Posterior cingulate gyrus (tissue), 11 donors: Measurements from ENCODE around the gene THRA.

Experiments used
- DNase-seq, 10 donors: peaks; one replicate each; pipeline versions ENCODE4 v3.0.0 to v3.0.0-alpha.2; 2020 to 2021; ENCODE audit warnings: mixed read lengths in 3 of 10
- intact Hi-C: fragments of 100-400 bp; cut with DNase I; formaldehyde crosslinking; loops from one replicate; pipeline ENCODE4 v1.15.1; 2023

The THRA gene

GRCh38 chr17:40075201-40075941 is 12.6 kb downstream of the THRA start:
- peak in 8 of 10 donors; percentile 74 to 96 (median 86) for DNase-seq
- intact Hi-C loops: loop anchor here (1.0 kb wide), 1 partner anchor 13 kb away; the partner anchor contains the start of gene THRA

GRCh38 chr17:40075942-40076498 is 13.3 kb downstream of the THRA start:
- DNase-seq: peak in 1 of 10 donors; percentile 66
- intact Hi-C loops: loop anchor here (1.0 kb wide), 1 partner anchor 14 kb away; the partner anchor contains the start of gene THRA

- DNase-seq: no peak
- intact Hi-C loops: no loop called here
Measured at GRCh38 chr17:40076591-40076990, 13.8 kb downstream of the THRA start.

- intact Hi-C loops: no loop called here
- DNase-seq: no peak
Measured at GRCh38 chr17:40079545-40079944, 16.8 kb downstream of the THRA start.

GRCh38 chr17:40084477-40084876 is 21.7 kb downstream of the THRA start:
- DNase-seq: no peak
- intact Hi-C loops: no loop called here

- peak in 1 of 10 donors; percentile 56 for DNase-seq
- intact Hi-C loops: no loop called here
Measured at GRCh38 chr17:40086150-40087044, 23.6 kb downstream of the THRA start.

- intact Hi-C loops: no loop called here
- DNase-seq: no peak
Measured at GRCh38 chr17:40087049-40087794, 24.5 kb downstream of the THRA start.

- intact Hi-C loops: no loop called here
- DNase-seq: no peak
Measured at GRCh38 chr17:40087903-40088718, 25.3 kb downstream of the THRA start.

- no peak for DNase-seq
Measured at GRCh38 chr17:40089077-40089895, 26.5 kb downstream of the THRA start.

GRCh38 chr17:40090237-40091119 is 27.7 kb downstream of the THRA start:
- no peak for DNase-seq
- intact Hi-C loops: no loop called here

More at GRCh38 chr17:40089077-40089895, 26.5 kb downstream of the THRA start:
- intact Hi-C loops: no loop called here

- DNase-seq: peak in 1 of 10 donors; percentile 78
Measured at GRCh38 chr17:40091691-40092397, 29.1 kb downstream of the THRA start.

GRCh38 chr17:40092581-40092980 is 29.8 kb downstream of the THRA start:
- DNase-seq: peak in 2 of 10 donors; percentile 66 to 91
- intact Hi-C loops: no loop called here

More at GRCh38 chr17:40091691-40092397, 29.1 kb downstream of the THRA start:
- intact Hi-C loops: no loop called here

- intact Hi-C loops: no loop called here
- peak in 2 of 10 donors; percentile 85 to 90 for DNase-seq
Measured at GRCh38 chr17:40093005-40093579, 30.3 kb downstream of the THRA start.

GRCh38 chr17:40093580-40094201 is 30.9 kb downstream of the THRA start:
- no peak for DNase-seq
- intact Hi-C loops: no loop called here

GRCh38 chr17:40094874-40095273 is 32.1 kb downstream of the THRA start:
- DNase-seq: no peak
- intact Hi-C loops: no loop called here

GRCh38 chr17:40095351-40095943 is 32.7 kb downstream of the THRA start:
- intact Hi-C loops: no loop called here
- DNase-seq: peak in 1 of 10 donors; percentile 82
